Astrocyte of the hippocampus (primary cell): ENCODE measurements around the gene LPXN.

ENCODE experiments used
- DNase-seq: peaks from one replicate; pipeline ENCODE4 v3.0.0; 2011; ENCODE audit warnings: low read depth, low spot score

LPXN gene

DNA sequence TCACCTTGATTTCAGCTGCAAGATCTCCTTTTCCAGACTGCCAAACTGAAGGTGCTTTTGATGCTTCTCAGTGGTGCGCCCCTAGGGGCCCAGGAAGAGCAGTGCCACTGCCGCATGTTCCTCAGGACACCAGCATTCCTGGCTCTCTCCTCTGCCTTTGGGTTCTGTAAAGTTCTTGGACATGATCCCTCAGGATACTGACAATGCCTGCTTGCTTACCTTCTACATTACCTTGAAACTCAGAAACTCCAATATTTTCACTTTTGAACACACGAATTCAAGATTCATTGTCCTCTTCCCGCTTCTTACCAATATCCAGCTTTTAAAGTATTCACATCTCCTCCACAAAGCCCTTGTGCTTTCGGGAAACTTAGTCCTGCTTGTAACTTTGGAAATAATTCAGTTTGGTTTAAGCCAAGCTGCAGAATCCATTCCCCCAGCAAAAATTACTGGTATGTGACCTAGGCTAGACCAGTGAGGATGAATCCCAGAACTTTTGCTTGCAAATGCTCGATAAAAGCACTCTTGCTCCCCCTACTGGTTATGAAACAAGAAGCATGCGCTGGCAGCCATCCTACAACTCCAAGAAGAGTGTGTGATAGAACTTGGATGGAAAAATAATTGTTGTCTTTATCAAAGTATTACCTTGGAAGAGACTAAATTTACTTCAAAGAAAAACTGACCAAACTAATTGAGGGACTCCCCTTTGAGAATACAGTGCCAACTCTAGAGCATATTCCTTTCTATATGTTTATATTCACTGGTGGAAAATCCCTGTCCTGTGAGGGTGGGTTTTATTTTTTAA, 51.2 kb downstream of the LPXN start:
- peak; percentile 88 for DNase-seq

DNA sequence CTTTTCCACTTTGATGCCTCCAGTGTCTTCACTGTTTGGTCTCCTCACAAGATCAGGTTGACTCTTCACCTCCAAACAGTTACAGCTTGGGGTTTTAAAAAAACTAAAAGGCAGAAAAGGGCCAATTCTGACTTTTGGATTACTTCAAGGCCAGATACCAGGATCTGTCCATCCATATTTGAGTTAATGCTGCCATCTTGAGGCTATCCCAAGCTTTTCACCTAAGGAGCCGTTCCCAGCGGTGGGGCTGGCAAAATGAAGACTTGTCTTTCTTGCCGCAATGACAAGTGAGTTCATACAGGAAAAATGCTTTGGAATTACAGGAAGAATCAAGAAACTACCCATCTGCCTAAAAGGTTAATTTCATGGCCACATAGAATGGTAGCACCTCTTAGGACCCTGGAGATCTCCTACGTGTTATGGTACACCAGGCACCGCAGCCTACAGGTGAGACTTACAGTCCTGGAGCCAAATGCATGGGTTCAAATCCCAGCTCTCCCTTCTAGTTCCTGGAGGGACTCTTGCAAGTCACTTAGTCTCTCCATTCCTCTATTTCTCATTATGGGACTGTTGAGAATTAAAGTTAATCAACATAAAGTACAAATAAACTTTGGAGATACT, 61.8 kb downstream of the LPXN start:
- DNase-seq = peak; percentile 75

GRCh38 chr11:58511636-58512035, 64.0 kb downstream of the LPXN start:
- no peak for DNase-seq

- no peak for DNase-seq
These were observed 65.9 kb downstream of the LPXN start for GRCh38 chr11:58509748-58510147.

DNA sequence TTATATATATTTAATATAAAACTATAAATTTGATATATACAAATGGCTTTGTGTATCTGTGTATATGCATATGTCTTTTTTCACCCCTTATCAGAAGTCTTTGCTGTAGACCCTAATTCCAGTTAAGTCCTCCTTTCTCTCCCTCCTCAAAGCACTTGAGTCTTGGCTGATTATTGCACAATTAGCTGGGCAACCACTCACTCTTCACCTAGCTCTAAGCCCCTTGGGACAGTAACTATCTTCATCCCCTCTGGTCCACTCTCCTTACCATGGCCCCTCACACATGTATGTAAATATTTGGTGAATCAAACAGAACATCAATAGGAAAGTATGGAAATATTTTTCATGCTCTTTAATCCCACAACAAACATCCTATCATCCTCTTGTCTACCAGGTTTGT, 66.8 kb downstream of the LPXN start:
- no peak for DNase-seq

DNA sequence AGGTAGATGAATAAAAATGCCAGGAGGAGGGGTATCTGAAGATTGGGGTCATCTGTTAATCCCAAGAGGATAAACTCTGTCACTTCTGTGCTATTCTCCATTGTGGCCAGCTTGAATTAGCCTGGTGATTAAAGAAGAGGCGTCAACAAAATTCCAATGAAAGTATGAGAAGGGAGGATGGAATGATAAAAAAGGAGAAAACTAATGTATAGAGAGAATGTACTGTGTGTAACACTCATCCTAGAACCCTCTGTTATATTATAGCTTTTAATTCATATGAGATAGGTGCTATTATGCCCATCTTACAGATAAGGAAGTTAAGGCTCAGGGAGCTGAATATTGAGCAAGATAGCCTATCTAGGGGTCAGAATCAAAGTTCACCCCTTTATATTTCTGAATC, 67.7 kb downstream of the LPXN start, which contains the start of gene OR5B21:
Gene OR5B21, minus strand, starts transcription at position 101 of the 400 bp plus-strand sequence. Its CDS starts 0 bp downstream, at position 101.
- DNase-seq = no peak

GRCh38 chr11:58507355-58507754, 68.3 kb downstream of the LPXN start:
- DNase-seq = no peak

DNA sequence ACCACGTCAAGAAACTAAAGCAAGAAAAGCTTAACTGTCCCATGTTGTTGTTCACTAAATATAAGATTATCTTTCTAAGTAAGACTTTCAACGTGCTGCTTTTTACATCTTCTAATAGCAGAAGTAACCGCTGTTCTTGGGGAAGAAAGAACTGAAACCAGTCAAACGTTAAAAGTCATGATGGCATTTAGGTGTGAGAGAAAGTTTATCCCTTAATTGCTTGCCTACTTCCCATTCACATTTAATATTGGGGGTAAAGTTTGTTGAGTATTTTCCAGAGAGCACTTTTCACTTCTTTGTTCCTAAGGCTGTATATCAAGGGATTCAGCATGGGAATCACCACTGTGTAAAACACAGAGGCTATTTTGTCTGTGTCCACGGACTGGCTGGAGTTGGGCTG, 68.7 kb downstream of the LPXN start:
- DNase-seq = no peak

DNA sequence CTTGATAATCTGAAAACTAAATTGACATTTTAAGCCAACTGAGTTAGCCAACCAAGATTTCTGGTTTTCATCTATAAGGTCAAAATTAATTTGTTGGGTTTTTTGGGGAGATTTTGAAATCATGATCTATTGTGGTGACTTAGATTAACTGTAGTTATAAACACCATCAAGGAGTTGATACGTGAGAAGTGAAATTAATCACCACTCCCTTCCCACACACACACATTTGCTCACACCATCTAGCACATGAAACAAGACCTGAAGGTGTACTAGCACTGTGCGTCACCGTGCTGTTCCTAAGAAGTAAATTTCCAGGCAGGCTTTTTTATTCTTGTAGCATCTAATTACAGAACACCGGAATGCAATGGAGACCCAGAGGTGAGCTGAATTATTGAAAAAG, 69.8 kb downstream of the LPXN start:
- DNase-seq = no peak

- DNase-seq = no peak
These were observed 71.4 kb downstream of the LPXN start for GRCh38 chr11:58504232-58504631.

- DNase-seq = no peak
These were observed 72.2 kb downstream of the LPXN start for GRCh38 chr11:58503361-58503856.

GRCh38 chr11:58502004-58502403, 73.7 kb downstream of the LPXN start:
- no peak for DNase-seq

DNA sequence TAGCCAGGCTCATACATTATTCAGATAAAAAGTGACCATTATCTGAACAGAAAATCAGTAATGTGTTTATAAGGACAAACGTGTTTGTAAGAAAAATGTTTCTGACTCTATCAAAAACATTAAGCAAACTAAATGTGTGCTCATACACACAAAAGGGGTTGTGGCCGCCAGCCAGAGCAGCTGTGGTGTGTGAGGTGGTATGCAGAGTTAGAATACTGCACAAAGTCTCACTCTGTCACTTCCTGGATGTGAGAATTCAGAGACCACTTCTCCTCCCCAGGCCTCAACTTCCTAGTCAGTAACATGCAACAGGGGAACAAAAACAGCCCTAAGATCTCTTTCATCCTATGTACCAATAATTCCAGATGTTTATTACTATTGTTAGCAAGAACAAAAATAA, 77.2 kb downstream of the LPXN start:
- DNase-seq = no peak

GRCh38 chr11:58497951-58498350, 77.7 kb downstream of the LPXN start:
- no peak for DNase-seq

GRCh38 chr11:58495906-58496305, 79.8 kb downstream of the LPXN start:
- no peak for DNase-seq

GRCh38 chr11:58494101-58494500, 81.6 kb downstream of the LPXN start:
- DNase-seq = no peak

DNA sequence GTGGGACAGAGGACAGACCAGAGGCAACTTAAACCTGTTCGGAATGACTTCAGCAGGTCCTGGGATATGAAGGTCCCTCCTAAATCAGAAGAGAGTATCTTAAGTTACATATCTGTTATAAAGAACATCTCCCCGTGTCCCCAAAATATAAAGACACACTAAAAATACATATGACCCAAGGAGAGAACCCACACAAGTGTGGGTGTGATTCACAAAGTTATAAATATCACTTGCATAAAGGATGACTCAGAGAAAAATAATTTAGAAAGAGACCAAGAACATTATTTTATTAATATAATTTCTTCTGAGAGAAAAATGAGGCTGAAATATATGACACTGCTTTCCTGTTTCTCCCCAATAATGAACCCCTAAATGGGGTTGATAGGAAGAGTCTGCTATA, 82.0 kb downstream of the LPXN start:
- no peak for DNase-seq

- no peak for DNase-seq
These were observed 84.8 kb downstream of the LPXN start for GRCh38 chr11:58490827-58491226.

GRCh38 chr11:58487170-58487569, 88.5 kb downstream of the LPXN start:
- no peak for DNase-seq

GRCh38 chr11:58485961-58486360, 89.7 kb downstream of the LPXN start:
- DNase-seq = peak; percentile 16
